ENCODE results near the gene MBTD1.

The MBTD1 gene

GRCh38 chr17:51155416-51155815 lies 104.4 kb downstream of the MBTD1 start:
- no peak overlapping the region for H3K4me3 ChIP-seq (ENCODE audit: low read depth, low read length)
- no peak for DNase-seq (ENCODE audit: low read depth)

GRCh38 chr17:51154176-51154575 lies 105.7 kb downstream of the MBTD1 start:
- no peak for DNase-seq (ENCODE audit: low read depth)
- peak overlapping the region; percentile 58 for H3K4me3 ChIP-seq (ENCODE audit: low read depth, low read length)

GRCh38 chr17:51153210-51154072 lies 106.4 kb downstream of the MBTD1 start, which contains the start of gene NME1:
NME1 (plus strand) TSS chr17:51153559; CDS start chr17:51155655, 2,096 bp downstream.
- peak; percentile 98 for DNase-seq (ENCODE audit: low read depth)

GRCh38 chr17:51152766-51153209 lies 107.1 kb downstream of the MBTD1 start:
- DNase-seq (ENCODE audit: low read depth), result no peak

More at GRCh38 chr17:51153210-51154072, 106.4 kb downstream of the MBTD1 start, which contains the start of gene NME1:
- H3K4me3 ChIP-seq (ENCODE audit: low read depth, low read length), result peak within 1 kb of the TSS; percentile 58

GRCh38 chr17:51150932-51151331 lies 108.9 kb downstream of the MBTD1 start:
- no peak overlapping the region for H3K4me3 ChIP-seq (ENCODE audit: low read depth, low read length)
- DNase-seq (ENCODE audit: low read depth), result no peak

More at GRCh38 chr17:51152766-51153209, 107.1 kb downstream of the MBTD1 start:
- H3K4me3 ChIP-seq (ENCODE audit: low read depth, low read length), result peak overlapping the region; percentile 29

GRCh38 chr17:51149163-51149562 lies 110.7 kb downstream of the MBTD1 start:
- H3K4me3 ChIP-seq (ENCODE audit: low read depth, low read length), result no peak overlapping the region

GRCh38 chr17:51147650-51148049 lies 112.2 kb downstream of the MBTD1 start:
- DNase-seq (ENCODE audit: low read depth), result no peak
- no peak overlapping the region for H3K4me3 ChIP-seq (ENCODE audit: low read depth, low read length)

More at GRCh38 chr17:51149163-51149562, 110.7 kb downstream of the MBTD1 start:
- DNase-seq (ENCODE audit: low read depth), result no peak

- no peak overlapping the region for H3K4me3 ChIP-seq (ENCODE audit: low read depth, low read length)
- no peak for DNase-seq (ENCODE audit: low read depth)
Observed at GRCh38 chr17:51144266-51145022, 115.4 kb downstream of the MBTD1 start.

- no peak overlapping the region for H3K4me3 ChIP-seq (ENCODE audit: low read depth, low read length)
- DNase-seq (ENCODE audit: low read depth), result no peak
Observed at GRCh38 chr17:51142597-51142996, 117.3 kb downstream of the MBTD1 start.

- no peak overlapping the region for H3K4me3 ChIP-seq (ENCODE audit: low read depth, low read length)
- DNase-seq (ENCODE audit: low read depth), result no peak
Observed at GRCh38 chr17:51135956-51136355, 123.9 kb downstream of the MBTD1 start.

GRCh38 chr17:51133365-51133764 lies 126.5 kb downstream of the MBTD1 start:
- DNase-seq (ENCODE audit: low read depth), result no peak
- no peak overlapping the region for H3K4me3 ChIP-seq (ENCODE audit: low read depth, low read length)

- no peak for DNase-seq (ENCODE audit: low read depth)
- no peak overlapping the region for H3K4me3 ChIP-seq (ENCODE audit: low read depth, low read length)
Observed at GRCh38 chr17:51132964-51133319, 126.9 kb downstream of the MBTD1 start.

GRCh38 chr17:51128076-51128475 lies 131.8 kb downstream of the MBTD1 start:
- no peak overlapping the region for H3K4me3 ChIP-seq (ENCODE audit: low read depth, low read length)
- no peak for DNase-seq (ENCODE audit: low read depth)

Measured in skeletal muscle cell (primary cell).